K562 (cell line): ENCODE measurements around the gene SAP30L. TPM values are rescaled to one million over a fixed set of nuclear protein-coding genes. Genes with fewer than 3 reads are reported as not detected.

Experiments used
- ATAC-seq: fragments of 200-7000 bp; cut with Tn5 transposase; 3 replicates; pipeline ENCODE4 v1.9.1; 2020; ENCODE audit warnings: moderate library complexity
- BruUV-seq: library from RNA; stranded (reverse); fragments of 400-500 nt; replicated peaks from 2 replicates; lab custom pipeline; 2021; lab: Mats Ljungman, UMichigan
- CTCF ChIA-PET: fragments of 300-600 bp; formaldehyde crosslinking; extraction: SDS; loops from one replicate; lab custom pipeline; 2021; ENCODE audit warnings: low intra/inter-chr PET ratio; lab: Yijun Ruan, JAX
- POLR2A ChIA-PET: fragments of 300-600, 350-650 bp; sonication (Branson Sonifier 250); formaldehyde crosslinking; extraction: SDS; loops from one replicate; lab custom pipeline; 2021; ENCODE audit warnings: antibody characterized with exemption, inconsistent platforms; lab: Yijun Ruan, JAX
- DNase-seq, 4 experiments: peaks; one replicate each; pipeline versions ENCODE4 v3.0.0 to v3.0.0-alpha.2; 2011 to 2018; ENCODE audit warnings: low spot score in 3 of 4, mixed read lengths in 3 of 4; ENCODE audit errors: extremely low read depth in 1 of 4
- FAIRE-seq: peaks from 2 replicates; lab custom pipeline; 2011; peaks lifted over from hg19 to GRCh38; lab: Jason Lieb, UNC
- H2AFZ ChIP-seq: 2 replicates; pipeline ENCODE4 v1.6.0; 2011; ENCODE audit warnings: low read depth, low read length, control low read depth, inconsistent platforms
- H3K27ac ChIP-seq: fragments of 200-600 bp; 3 replicates; pipeline ENCODE4 v1.8.0; 2011; ENCODE audit warnings: low read depth, mild to moderate bottlenecking, control low read depth, inconsistent platforms, low read length, moderate library complexity, mixed read lengths; ENCODE audit errors: extremely low read depth
- H3K27me3 ChIP-seq, 2 experiments: fragments of 300-600 bp in 1 of 2; 2 replicates in 1 of 2; 3 replicates in 1 of 2; pipeline versions ENCODE4 v1.6.0 to v1.8.0; 2011; ENCODE audit warnings: inconsistent platforms in 2 of 2, low read length in 2 of 2, mild to moderate bottlenecking in 1 of 2, mixed read lengths in 1 of 2, moderate library complexity in 1 of 2; ENCODE audit not compliant: control insufficient read depth in 2 of 2, insufficient read depth in 2 of 2
- H3K36me3 ChIP-seq: fragments of 300-600 bp; 3 replicates; pipeline ENCODE4 v1.8.0; 2011; ENCODE audit warnings: mild to moderate bottlenecking, low read length, inconsistent platforms; ENCODE audit not compliant: control insufficient read depth, insufficient read depth
- H3K4me1 ChIP-seq, 2 experiments: fragments of 200-600 bp in 1 of 2; replicated peaks in 1 of 2; 2 replicates in 1 of 2; 3 replicates in 1 of 2; pipeline versions ENCODE4 v1.5.1 to v1.8.0; 2011; ENCODE audit warnings: inconsistent platforms in 2 of 2, low read length in 2 of 2, mild to moderate bottlenecking in 1 of 2, mixed read lengths in 1 of 2, moderate library complexity in 1 of 2; ENCODE audit not compliant: control insufficient read depth in 2 of 2, insufficient read depth in 2 of 2
- H3K4me2 ChIP-seq: 2 replicates; pipeline ENCODE4 v1.6.1; 2011; ENCODE audit warnings: low read length, control low read depth, inconsistent platforms, mixed read lengths; ENCODE audit not compliant: insufficient read depth
- H3K4me3 ChIP-seq: fragments of 200-600 bp; sonication (generic), shearing (Covaris generic); 2 replicates; pipeline ENCODE4 v1.5.1; 2016; ENCODE audit warnings: control low read depth, inconsistent platforms
- H3K79me2 ChIP-seq: fragments of 200-600 bp; 3 replicates; pipeline ENCODE4 v1.8.0; 2011; ENCODE audit warnings: low read length, inconsistent platforms; ENCODE audit not compliant: control insufficient read depth, insufficient read depth
- H3K9ac ChIP-seq, 2 experiments: 2 replicates each; pipeline versions ENCODE4 v1.6.0 to v1.6.1; 2011; ENCODE audit warnings: low read depth in 2 of 2, low read length in 2 of 2, control low read depth in 1 of 2, inconsistent platforms in 1 of 2, mild to moderate bottlenecking in 1 of 2, mixed read lengths in 1 of 2; ENCODE audit not compliant: insufficient read depth in 1 of 2
- H3K9me1 ChIP-seq: one replicate; pipeline ENCODE4 v1.6.0; 2011; ENCODE audit warnings: inconsistent platforms, mild to moderate bottlenecking, low read length, moderate library complexity; ENCODE audit not compliant: control insufficient read depth, insufficient read depth
- H3K9me3 ChIP-seq: replicated peaks from 2 replicates; pipeline ENCODE4 v1.5.1; 2011; ENCODE audit warnings: low read depth, low read length, inconsistent platforms; ENCODE audit not compliant: control insufficient read depth, insufficient read depth
- H4K20me1 ChIP-seq: replicated peaks from 2 replicates; pipeline ENCODE4 v1.6.1; 2011; ENCODE audit warnings: low read length, inconsistent platforms, mixed read lengths; ENCODE audit not compliant: control insufficient read depth, insufficient read depth
- CTCF ChIP-seq, 3 experiments: IDR thresholded peaks in 2 of 3; conservative IDR thresholded peaks in 1 of 3; 2 replicates each; pipeline ENCODE4 v1.5.1; 2011 to 2012; ENCODE audit warnings: low read length in 3 of 3, mild to moderate bottlenecking in 3 of 3, control low read depth in 2 of 3, improper control_type of control experiment in 1 of 3, inconsistent platforms in 1 of 3, low read depth in 1 of 3, mixed read lengths in 1 of 3, moderate library complexity in 1 of 3; ENCODE audit not compliant: insufficient read depth in 2 of 3
- NFIC ChIP-seq: fragments of 450-650 bp; IDR thresholded peaks from 2 replicates; pipeline ENCODE4 v1.6.1; 2017; ENCODE audit warnings: mild to moderate bottlenecking, inconsistent platforms
- WGBS: fragments of 100-300 bp; shearing (Covaris generic); methylation state at CpG from one replicate; pipeline ENCODE4 v1.1.6; 2016; ENCODE audit warnings: low coverage, mixed read lengths; ENCODE audit not compliant: insufficient coverage; ENCODE audit errors: missing lambda C conversion rate; 5-methylcytosine and 5-hydroxymethylcytosine counted together
- in situ Hi-C: fragments of 300-500 bp; cut with MboI; formaldehyde crosslinking; loops from 4 replicates; pipeline ENCODE4 v1.15.0; 2018; ENCODE audit warnings: inconsistent platforms, mixed read lengths
- intact Hi-C: fragments of 100-400 bp; cut with micrococcal nuclease; formaldehyde crosslinking; loops from 2 replicates; pipeline ENCODE4 v1.14.2; 2022
- polyA plus RNA-seq, 8 experiments: library from polyadenylated mRNA; depleted of rRNA in 4 of 8; stranded (reverse) in 5 of 8; unstranded in 3 of 8; fragments of >200 nt; fragmentation: Nextera tagmentation in 2 of 8; fragmentation: Illumina TruSeq in 1 of 8; extraction: Ambion mirVana in 2 of 8; extraction: Trizol in 1 of 8; gene quantifications; 2 replicates each; pipeline versions ENCODE4 v1.2.1 to v1.2.3, GENCODE V29; 2011 to 2014; ENCODE audit warnings: inconsistent platforms in 1 of 8, missing spikeins in 1 of 8
- total RNA-seq, 7 experiments: library from RNA; depleted of rRNA in 6 of 7; stranded (reverse); fragments of >200 nt in 6 of 7; fragmentation: Illumina TruSeq in 2 of 7; extraction: Trizol in 2 of 7; gene quantifications; 2 replicates each; pipeline versions ENCODE4 v1.2.1 to v1.2.3, GENCODE V29; 2011 to 2021; ENCODE audit warnings: low replicate concordance in 1 of 7
- TF ChIP-seq, protein P1 (sequence below): fragments of 450-650 bp; IDR thresholded peaks from 2 replicates; pipeline ENCODE4 v1.6.1; 2016; ENCODE audit warnings: low read depth, mild to moderate bottlenecking, moderate library complexity

SAP30L gene
- total and polyA plus RNA-seq, 9 of the 15 experiments (the other 6 are each of a cell fraction or from before 2014, with no cell fraction given): 5.1 to 33.6 (median 28.1) TPM

DNA sequence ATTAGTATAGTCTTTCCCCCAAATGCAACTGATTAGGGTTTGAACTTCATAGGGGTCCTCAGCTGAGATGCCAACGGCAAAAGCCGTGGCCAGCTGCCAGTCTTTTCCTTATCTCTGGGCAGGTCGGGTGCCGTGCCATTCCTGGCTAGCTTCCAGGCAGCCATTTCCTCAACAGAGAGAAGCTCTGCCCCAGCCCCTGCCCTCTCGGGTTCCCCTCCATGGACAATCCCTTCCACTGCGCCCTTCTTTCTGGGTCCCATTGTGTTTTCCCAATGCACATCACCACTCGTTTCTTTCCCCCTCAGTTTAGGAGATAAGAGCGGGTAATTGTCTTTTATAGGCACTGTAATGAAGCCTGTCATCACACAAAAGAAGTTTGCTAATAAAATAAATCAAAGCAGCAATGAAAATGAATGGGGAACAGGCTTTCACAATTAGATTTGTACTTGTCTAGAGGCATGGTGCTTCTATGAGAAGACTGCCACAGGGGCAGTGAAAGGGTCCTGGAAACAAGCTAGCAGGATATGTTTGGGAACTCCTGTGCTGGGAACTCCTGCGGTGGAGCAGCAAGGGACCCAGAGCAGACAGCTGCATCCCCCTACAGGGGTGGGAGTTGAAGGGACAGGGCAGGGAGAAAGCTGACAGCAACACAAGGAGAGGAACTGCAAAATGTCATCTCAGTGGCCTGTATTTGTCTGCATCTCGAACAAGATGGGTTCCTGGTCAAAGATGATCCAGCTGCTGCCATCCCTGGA, 48.0 kb upstream of the SAP30L start:
- ATAC-seq (no peak), FAIRE-seq (no peak), DNase-seq (no peak)
- H3K4me1 ChIP-seq: peaks cover 3 to 7% of the 10 kb centered on the region in 2 experiments; a peak in 3 of 5 replicates
- no peak overlapping the region for H3K4me2 ChIP-seq
- ChIA-PET POLR2A (interaction anchor here (0.6 to 1.1 kb wide), 5 partner anchors 11 to 260 kb away, joined by 3 to 4 read pairs (median 4); no protein-coding TSS in a partner anchor), CTCF (no interaction called here)
- no peaks in the 10 kb centered on the region for H3K9me3 ChIP-seq
- BruUV-seq: no TSS peak
- in situ Hi-C loops (loop anchor here (5.0 kb wide), 1 partner anchor 416 kb away; no protein-coding TSS in a partner anchor), intact Hi-C loops (no loop called here)
- H3K79me2 ChIP-seq: no peaks in the 10 kb centered on the region
- 0 out of 3 replicates have a peak, but pooled peaks cover 4% of the 10 kb centered on the region for H3K36me3 ChIP-seq
- WGBS: 57% methylated on average over 10 of the region's 10 CpGs
- no peaks in the 10 kb centered on the region for H3K9me1 ChIP-seq
- no peaks in the 10 kb centered on the region for H3K27me3 ChIP-seq
- H3K27ac ChIP-seq: no peak overlapping the region
- no peak overlapping the region for H2AFZ ChIP-seq
- H3K4me3 ChIP-seq: no peak overlapping the region
- TF ChIP-seq CTCF (IDR thresholded peaks at IDR 0.05 in 2 of 3, conservative IDR thresholded peaks at IDR 0.05 in 1 of 3; ENCODE audit: insufficient read depth in 2 of 3, low read depth in 1 of 3, low read length in 3 of 3) (0 out of 6 replicates have a peak, but pooled peaks of 1 of the 3 experiments have one; percentile 12), NFIC (peak; percentile 62)
- TF ChIP-seq, protein P1, sequence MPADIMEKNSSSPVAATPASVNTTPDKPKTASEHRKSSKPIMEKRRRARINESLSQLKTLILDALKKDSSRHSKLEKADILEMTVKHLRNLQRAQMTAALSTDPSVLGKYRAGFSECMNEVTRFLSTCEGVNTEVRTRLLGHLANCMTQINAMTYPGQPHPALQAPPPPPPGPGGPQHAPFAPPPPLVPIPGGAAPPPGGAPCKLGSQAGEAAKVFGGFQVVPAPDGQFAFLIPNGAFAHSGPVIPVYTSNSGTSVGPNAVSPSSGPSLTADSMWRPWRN: no peak
- H3K9ac ChIP-seq: no peak overlapping the region
- no peaks in the 10 kb centered on the region for H4K20me1 ChIP-seq
